DMS 273 (cell line): ENCODE results near the gene OPRM1.
"Not testable (repeated sequence)": the region's sequence is repeated elsewhere in the genome, so short reads cannot be mapped to it uniquely, and the experiment has no call there.

Experiments
- DNase-seq: peaks from one replicate; lab custom pipeline; 2025; ENCODE audit not compliant: unreplicated experiment; lab: John Stamatoyannopoulos, UW

Gene OPRM1

DNA sequence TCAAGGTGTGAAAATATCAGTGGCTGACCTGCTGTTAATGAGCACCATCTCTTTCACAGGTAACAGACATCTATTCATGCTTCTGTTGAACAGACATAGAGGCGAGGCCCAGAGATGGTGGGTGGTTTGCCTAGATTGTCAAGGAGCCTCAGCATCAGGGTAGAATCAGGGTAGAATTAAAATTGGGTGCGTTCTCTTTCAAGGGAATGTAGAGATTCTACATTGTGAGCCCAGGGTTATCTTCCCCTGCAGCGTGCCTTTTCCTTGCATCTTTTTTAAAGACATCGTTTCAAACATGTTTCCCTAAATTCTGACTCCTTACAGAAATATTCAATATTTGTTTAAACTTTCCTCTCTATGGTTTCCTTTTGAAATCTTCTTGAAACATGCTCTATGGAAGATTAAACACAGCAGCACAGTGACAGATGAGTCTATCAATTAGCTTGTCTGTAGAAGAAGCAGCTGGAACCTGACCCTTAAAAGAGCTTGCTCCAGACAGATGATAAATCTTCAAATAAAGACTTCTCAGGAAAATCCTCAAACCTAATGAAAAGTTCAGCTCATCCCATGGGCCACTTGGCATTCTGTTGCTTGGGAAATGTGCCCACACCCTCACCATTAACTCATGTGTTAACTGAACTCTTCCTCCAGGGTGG is 197.7 kb downstream of the OPRM1 start:
- DNase-seq = no peak

DNA sequence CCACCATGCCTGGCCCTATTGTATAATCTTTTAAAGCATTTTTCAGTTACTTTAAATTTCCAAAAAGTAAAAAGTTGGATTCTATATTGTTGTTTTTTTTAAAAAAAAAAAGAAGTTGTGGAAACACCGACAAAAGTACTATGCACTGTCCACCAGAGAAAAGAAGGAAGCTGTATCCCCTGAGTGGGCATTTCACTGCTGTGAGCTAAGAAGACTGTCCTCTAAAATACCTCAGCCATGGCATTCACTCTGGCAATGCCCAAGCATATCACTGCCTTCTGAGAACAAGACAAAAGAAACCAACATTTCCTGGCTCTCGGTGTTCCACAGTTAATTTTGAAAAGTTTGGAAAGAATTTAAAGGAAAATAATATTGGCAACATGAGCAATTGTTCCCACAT is 199.8 kb downstream of the OPRM1 start:
- DNase-seq = no peak

- no peak for DNase-seq
Observed at GRCh38 chr6:154239392-154239791, 200.4 kb downstream of the OPRM1 start.

DNA sequence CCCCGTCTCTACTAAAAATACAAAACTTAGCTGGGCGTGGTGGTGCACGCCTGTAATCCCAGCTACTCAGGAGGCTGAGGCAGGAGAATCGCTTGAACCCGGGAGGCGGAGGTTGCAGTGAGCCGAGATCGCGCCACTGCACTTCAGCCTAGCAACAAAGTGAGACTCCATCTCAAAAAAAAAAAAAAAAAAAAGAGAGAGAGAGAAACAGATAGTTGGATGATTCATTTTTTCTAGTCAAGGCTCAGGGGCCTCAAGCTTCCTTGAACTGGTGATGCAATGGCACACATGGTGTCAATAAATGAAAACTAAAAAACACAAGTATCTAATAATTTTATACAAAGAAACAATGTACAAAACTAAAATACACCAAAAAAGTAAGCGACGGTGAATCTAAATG is 202.0 kb downstream of the OPRM1 start:
- not testable (repeated sequence) for DNase-seq

- DNase-seq = no peak
Observed at GRCh38 chr6:154241581-154241980, 202.5 kb downstream of the OPRM1 start.

DNA sequence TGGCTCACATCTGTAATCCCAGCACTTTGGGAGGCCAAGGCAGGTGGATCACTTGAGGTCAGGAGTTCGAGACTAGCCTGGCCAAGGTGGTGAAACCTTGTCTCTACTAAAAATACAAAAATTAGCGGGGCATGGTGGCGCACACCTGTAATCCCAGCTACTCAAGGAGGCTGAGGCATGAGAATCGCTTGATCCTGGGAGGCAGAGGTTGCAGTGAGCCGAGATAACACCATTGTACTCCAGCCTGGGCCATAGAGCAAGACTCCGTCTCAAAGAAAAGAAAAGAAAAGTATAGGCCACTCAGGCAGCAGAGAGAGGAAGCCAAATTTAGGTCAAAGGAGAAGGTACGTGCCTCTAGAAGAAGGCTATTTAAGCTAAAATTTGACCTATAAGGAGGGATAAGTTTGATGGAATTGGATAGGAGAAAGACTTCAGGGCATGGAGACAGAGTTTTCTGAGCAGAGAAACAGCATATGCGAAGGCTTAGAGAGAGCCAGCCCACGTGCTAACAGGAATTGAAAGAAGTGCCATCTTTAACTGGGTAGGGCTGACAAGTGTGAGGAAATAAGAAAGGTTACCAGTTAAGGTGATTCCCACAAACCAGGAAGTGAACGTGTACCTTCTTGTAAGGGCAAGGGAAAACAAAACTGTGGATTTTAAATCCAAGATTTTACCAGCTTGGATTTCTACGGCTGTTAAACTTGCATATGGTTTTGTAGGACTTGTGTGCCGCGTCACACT is 203.7 kb downstream of the OPRM1 start:
- no peak for DNase-seq

GRCh38 chr6:154243793-154244750 is 205.0 kb downstream of the OPRM1 start:
- no peak for DNase-seq

DNA sequence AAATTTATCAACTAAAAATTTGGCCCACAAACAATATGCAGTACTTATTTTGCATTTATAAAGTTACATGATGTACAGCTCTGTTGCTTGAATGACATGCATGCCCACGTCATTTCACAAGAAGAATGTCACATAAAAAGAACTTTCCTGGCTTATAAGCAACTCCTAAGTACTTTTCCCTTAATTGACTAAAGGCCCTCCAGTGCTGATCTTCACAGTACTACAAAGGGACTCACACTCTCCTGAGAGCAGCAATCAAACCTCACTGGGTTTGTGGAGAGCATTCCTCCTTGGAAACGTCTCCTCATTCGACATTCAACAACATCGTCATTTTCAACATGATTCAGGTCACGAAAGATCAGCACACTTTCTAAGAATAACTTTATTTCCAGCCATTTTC is 206.5 kb downstream of the OPRM1 start:
- no peak for DNase-seq

DNA sequence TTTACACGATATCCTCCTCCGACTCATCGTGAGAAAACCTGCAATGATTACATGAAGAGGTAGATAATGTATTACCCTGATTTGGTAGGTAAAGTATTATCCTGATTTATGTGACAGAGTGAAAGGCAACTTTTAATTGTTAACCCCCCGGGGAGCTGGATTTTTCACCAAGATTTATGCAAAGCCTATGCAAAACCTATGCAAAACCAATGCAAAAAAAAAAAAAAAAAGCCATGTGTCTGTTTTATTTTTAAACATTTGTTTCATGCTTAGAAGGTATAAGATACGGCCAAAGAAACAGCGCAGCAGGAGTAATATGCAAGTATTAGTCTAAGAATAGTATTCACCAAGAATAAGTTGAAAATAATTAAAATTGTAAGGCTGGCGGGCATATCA is 207.7 kb downstream of the OPRM1 start:
- no peak for DNase-seq

GRCh38 chr6:154247119-154247861 is 208.2 kb downstream of the OPRM1 start:
- no peak for DNase-seq

- DNase-seq = no peak
Observed at GRCh38 chr6:154249499-154250298, 210.7 kb downstream of the OPRM1 start.

DNA sequence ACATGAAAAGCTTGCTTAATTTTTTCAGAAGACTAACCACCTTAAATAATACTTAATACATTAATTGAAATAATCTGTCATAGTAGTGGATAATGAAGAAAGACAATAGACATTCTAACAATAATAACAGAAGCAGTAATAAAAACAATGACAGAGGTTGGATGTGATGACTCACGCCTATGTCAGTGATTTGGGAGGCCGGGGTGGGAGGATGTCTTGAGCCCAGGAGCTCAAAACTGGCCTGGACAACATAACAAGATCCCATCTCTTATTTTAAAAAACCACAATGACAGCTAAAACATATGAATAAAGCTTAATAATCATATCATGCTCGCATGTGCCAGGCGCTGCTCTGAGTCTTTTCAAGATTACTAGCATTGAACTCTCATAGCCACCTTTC is 212.1 kb downstream of the OPRM1 start:
- no peak for DNase-seq

- no peak for DNase-seq
Observed at GRCh38 chr6:154252678-154253077, 213.6 kb downstream of the OPRM1 start.

DNA sequence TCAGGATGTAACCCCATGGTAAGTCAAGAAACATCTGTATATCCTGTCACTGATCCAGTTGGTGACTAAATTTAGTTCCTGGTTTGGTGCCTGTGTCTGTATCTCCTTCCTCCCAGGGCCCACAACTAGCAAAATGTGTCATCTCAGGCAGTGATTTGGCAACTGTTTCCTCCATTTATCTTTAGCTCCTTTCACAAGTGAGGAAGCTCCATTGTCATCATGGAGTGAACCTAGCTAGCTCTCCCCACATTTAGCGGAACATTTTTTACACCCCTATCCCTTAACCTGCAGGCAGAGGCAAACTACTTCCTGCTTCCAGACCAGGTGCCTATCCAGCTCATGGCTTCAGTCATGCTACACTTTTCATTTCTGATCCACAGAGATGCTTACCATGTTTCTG is 218.0 kb downstream of the OPRM1 start:
- DNase-seq = no peak

- DNase-seq = no peak
Observed at GRCh38 chr6:154258064-154258757, 219.2 kb downstream of the OPRM1 start.

DNA sequence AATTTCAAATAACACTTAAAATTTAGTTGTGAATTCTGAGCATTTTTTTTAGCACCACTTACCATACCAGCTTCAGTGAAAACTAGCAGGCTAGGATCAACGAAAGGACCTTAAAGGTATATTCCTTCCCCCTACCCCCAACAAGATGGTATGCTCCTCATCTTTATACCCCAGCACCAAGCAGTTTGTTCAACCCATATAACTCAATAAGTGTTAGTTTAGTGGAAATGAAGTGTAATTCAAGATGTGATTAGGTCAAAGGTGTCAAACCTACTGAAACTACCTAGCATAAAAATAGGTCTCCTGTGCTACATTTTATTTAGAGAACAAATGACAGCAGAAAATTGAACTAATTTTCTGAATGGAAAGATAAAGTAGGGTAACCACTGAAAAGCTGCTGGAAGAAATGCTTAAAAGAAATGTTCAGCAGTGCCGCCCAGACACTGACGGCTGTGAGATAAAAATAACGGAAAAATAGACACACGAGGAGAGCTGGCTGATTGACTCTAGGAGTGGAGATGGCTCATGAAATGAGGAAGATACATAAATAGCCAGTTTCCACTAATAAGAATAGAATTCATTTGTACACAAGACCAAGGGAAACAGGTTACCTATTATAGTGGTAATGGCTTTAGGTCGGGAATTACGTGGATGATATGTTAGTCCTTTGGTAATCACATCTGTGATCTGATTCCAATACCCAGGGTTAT is 222.8 kb downstream of the OPRM1 start:
- no peak for DNase-seq

DNA sequence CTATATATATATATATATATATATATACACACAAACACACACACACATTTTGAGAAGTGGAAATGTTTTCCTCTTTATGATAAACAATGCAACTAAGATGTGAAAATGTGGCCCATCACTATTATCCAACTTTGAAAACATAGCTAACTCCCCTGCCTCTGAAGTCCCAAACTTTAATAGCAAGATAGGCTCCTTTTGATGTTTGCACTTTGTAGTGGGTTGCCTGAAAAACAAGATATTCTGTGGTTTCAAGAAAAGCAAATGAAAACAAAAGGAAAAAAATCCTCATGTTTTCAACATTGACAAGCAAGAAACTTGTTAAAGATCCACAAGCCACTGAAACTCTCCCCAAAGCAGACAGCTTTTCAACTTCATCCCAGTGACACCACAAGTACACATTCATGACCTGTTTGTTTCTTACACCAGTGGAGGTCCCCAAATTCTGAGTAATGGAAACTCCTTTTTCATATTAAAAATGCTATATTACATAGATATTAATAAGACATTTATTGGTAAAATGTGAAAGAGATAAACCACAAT is 227.6 kb downstream of the OPRM1 start:
- no peak for DNase-seq

DNA sequence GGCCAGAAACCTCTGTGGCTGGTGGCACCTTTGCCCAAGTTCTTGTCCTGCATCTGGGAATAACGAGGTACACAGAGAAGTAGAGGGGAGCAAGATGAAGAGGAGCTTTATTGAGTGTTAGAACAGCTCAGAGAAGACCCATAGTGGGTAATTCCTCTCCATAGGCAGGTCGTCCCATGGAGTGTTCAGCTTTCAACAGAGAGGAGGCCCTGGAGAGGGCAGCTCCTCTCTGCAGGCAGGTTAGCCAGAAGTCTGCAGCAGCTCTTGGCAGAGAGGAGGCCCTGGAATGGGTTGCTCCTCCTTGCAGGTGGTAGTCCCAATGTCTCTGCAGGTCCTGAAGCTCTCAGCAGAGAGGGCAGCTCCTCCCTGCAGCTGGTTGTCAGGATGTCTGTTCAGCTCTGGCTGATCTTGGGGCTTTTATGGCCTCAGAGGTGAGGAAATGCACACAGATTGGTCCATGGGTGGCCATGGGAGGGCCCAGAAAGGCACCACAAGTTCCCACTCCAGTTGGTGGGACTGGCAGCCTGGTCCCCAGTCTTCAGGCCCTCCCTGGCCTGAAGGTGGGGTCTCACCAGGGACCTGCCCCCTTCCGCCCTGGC is 228.6 kb downstream of the OPRM1 start:
- DNase-seq = no peak
